B cell (primary cell): Measurements from ENCODE around the gene AUTS2. TPM values are rescaled to one million over a fixed set of nuclear protein-coding genes. Genes with fewer than 3 reads are reported as not detected.

ENCODE experiments used
- ATAC-seq: fragments of 200-7000 bp; cut with Tn5 transposase; one replicate; pipeline ENCODE4 v1.10.0; 2021; ENCODE audit warnings: low read depth, mild to moderate bottlenecking, moderate number of reproducible peaks, moderate library complexity
- CTCF ChIA-PET: fragments of 350-600 bp; sonication (Branson Sonifier 250); formaldehyde crosslinking; loops from one replicate; lab custom pipeline; 2021; ENCODE audit warnings: antibody characterized with exemption, inconsistent platforms; lab: Charles Lee
- POLR2A ChIA-PET: fragments of 350-600 bp; sonication (Branson Sonifier 250); formaldehyde crosslinking; loops from one replicate; lab custom pipeline; 2021; ENCODE audit warnings: antibody characterized with exemption; lab: Charles Lee
- DNase-seq: peaks from one replicate; pipeline ENCODE4 v3.0.0; 2013
- H2AFZ ChIP-seq: 2 replicates; pipeline ENCODE4 v1.6.1; 2012; ENCODE audit warnings: mild to moderate bottlenecking, low read depth, low read length; ENCODE audit not compliant: insufficient read depth, poor library complexity, severe bottlenecking
- H3K27ac ChIP-seq, 2 donors: 1 replicate in 1 of 2; 2 replicates in 1 of 2; pipeline ENCODE4 v1.5.1; 2012 to 2013; ENCODE audit warnings: low read length in 2 of 2, mild to moderate bottlenecking in 2 of 2, moderate library complexity in 1 of 2
- H3K27me3 ChIP-seq, 4 experiments: fragments of 200-600 bp in 1 of 4; sonication (generic) in 1 of 4; replicated peaks in 1 of 4; 1 replicate in 2 of 4; 2 replicates in 2 of 4; pipeline versions ENCODE4 v1.6.1 to v1.7.0; 2013 to 2016; ENCODE audit warnings: low read length in 3 of 4, mild to moderate bottlenecking in 2 of 4, mixed read lengths in 1 of 4, moderate library complexity in 1 of 4; ENCODE audit not compliant: insufficient read depth in 4 of 4, control insufficient read depth in 3 of 4; ENCODE audit errors: control extremely low read depth in 1 of 4
- H3K36me3 ChIP-seq, 2 experiments: replicated peaks in 1 of 2; 1 replicate in 1 of 2; 2 replicates in 1 of 2; pipeline versions ENCODE4 v1.6.1 to v1.7.1; 2013; ENCODE audit warnings: low read length in 1 of 2; ENCODE audit not compliant: insufficient read depth in 2 of 2, control insufficient read depth in 1 of 2; ENCODE audit errors: control extremely low read depth in 1 of 2, extremely low read depth in 1 of 2
- H3K4me1 ChIP-seq, 2 donors: fragments of 200-600 bp in 1 of 2; sonication (generic) in 1 of 2; 1 replicate in 1 of 2; 2 replicates in 1 of 2; pipeline versions ENCODE4 v1.5.1 to v1.6.1; 2013 to 2017; ENCODE audit warnings: low read length in 2 of 2; ENCODE audit not compliant: control insufficient read depth in 2 of 2, insufficient read depth in 2 of 2
- H3K4me2 ChIP-seq: replicated peaks from 2 replicates; pipeline ENCODE3; 2012; ENCODE audit warnings: mild to moderate bottlenecking, low read depth, low read length; ENCODE audit not compliant: poor library complexity, severe bottlenecking
- H3K4me3 ChIP-seq, 5 experiments: fragments of 200-600 bp in 1 of 5; sonication (generic) in 1 of 5; 1 replicate in 3 of 5; 2 replicates in 2 of 5; pipeline versions ENCODE4 v1.5.1 to v1.7.0; 2011 to 2016; ENCODE audit warnings: low read length in 4 of 5, mild to moderate bottlenecking in 4 of 5, low read depth in 2 of 5, control low read depth in 1 of 5, moderate library complexity in 1 of 5; ENCODE audit not compliant: insufficient read depth in 1 of 5; ENCODE audit errors: control extremely low read depth in 1 of 5, extremely low read depth in 1 of 5
- H3K79me2 ChIP-seq: fragments of 200-600 bp; sonication (generic); one replicate; pipeline ENCODE4 v1.6.0; 2016; ENCODE audit warnings: low read length; ENCODE audit not compliant: control insufficient read depth, insufficient read depth
- H3K9ac ChIP-seq: fragments of 200-600 bp; sonication (generic); 2 replicates; pipeline ENCODE4 v1.6.1; 2017; ENCODE audit warnings: mild to moderate bottlenecking, low read length, moderate library complexity
- H3K9me3 ChIP-seq, 3 donors: one replicate each; pipeline versions ENCODE4 v1.6.1 to v1.7.1; 2013; ENCODE audit warnings: low read length in 2 of 3; ENCODE audit not compliant: control insufficient read depth in 2 of 3, insufficient read depth in 1 of 3; ENCODE audit errors: control extremely low read depth in 1 of 3
- H4K20me1 ChIP-seq: 2 replicates; pipeline ENCODE4 v1.6.0; 2012; ENCODE audit warnings: mild to moderate bottlenecking, low read length; ENCODE audit not compliant: insufficient read depth, control insufficient read depth, poor library complexity, severe bottlenecking
- H3K27ac Mint-ChIP-seq: one replicate; pipeline ENCODE4 v1.8.0; 2021; ENCODE audit warnings: mixed read lengths
- H3K27me3 Mint-ChIP-seq: one replicate; pipeline ENCODE4 v1.8.0; 2021; ENCODE audit warnings: mixed read lengths
- H3K4me1 Mint-ChIP-seq: one replicate; pipeline ENCODE4 v1.8.0; 2021; ENCODE audit warnings: mixed read lengths
- H3K4me3 Mint-ChIP-seq: one replicate; pipeline ENCODE4 v1.8.0; 2021; ENCODE audit warnings: mixed read lengths
- H3K9me3 Mint-ChIP-seq: one replicate; pipeline ENCODE4 v1.8.0; 2022; ENCODE audit warnings: mixed read lengths; ENCODE audit not compliant: insufficient read depth
- CTCF ChIP-seq: fragments of 200-600 bp; IDR thresholded peaks from one replicate; pipeline ENCODE4 v1.8.0; 2022; ENCODE audit warnings: antibody characterized with exemption, mild to moderate bottlenecking
- EZH2 ChIP-seq: IDR thresholded peaks from 2 replicates; pipeline ENCODE4 v1.6.1; 2012; ENCODE audit warnings: borderline replicate concordance, low read depth, mild to moderate bottlenecking, moderate library complexity, low read length; ENCODE audit not compliant: insufficient read depth, poor library complexity, severe bottlenecking
- intact Hi-C: fragments of 100-400 bp; cut with micrococcal nuclease; formaldehyde crosslinking; loops from one replicate; pipeline ENCODE4 v1.10.0; 2022
- polyA plus RNA-seq: library from polyadenylated mRNA; depleted of rRNA; stranded (reverse); fragments of >200 nt; gene quantifications from 2 replicates; pipeline ENCODE4 v1.2.3, GENCODE V29; 2012
- total RNA-seq, 2 donors: library from RNA; stranded (reverse); fragments of 120-200 nt in 1 of 2; gene quantifications; 1 replicate in 1 of 2; 2 replicates in 1 of 2; pipeline versions ENCODE4 v1.2.3 to v1.2.4, GENCODE V29; 2013 to 2022

Gene AUTS2
- total and polyA plus RNA-seq, 2 donors (not counting 1 experiment from before 2014, with no cell fraction given): 22.3 to 35.0 TPM

GRCh38 chr7:70032649-70033048, 434.4 kb downstream of the AUTS2 start:
- Histone ChIP-seq H4K20me1 (peaks cover 8% of the 10 kb centered on the region), H3K36me3 (no peaks in the 10 kb centered on the region), H2AFZ (no peak overlapping the region), H3K9me3 (peaks cover 0 to 4% (median 2%) of the 10 kb centered on the region in 3 donors), H3K4me3 (no peak overlapping the region), H3K4me2 (no peak overlapping the region), H3K9ac (no peak overlapping the region), H3K27ac (no peak overlapping the region), H3K27me3 (no peaks in the 10 kb centered on the region), H3K79me2 (peaks cover 19% of the 10 kb centered on the region), H3K4me1 (peaks cover 10 to 16% of the 10 kb centered on the region in 2 donors)
- TF ChIP-seq EZH2: no peak
- no peak for TF ChIP-seq CTCF
- Mint-ChIP-seq H3K4me1 (peaks cover 22% of the 10 kb centered on the region), H3K9me3 (peaks cover 3% of the 10 kb centered on the region), H3K27ac (no peak overlapping the region), H3K27me3 (no peaks in the 10 kb centered on the region), H3K4me3 (no peak overlapping the region)
- ATAC-seq (no peak), DNase-seq (no peak)
- CTCF ChIA-PET: interaction anchor here (0.8 kb wide), 1 partner anchor 867 kb away, joined by 6 read pairs; no protein-coding TSS in a partner anchor
- POLR2A ChIA-PET: no interaction called here
- intact Hi-C loops: no loop called here

GRCh38 chr7:70033226-70033625, 435.0 kb downstream of the AUTS2 start:
- intact Hi-C loops: no loop called here
- no peak overlapping the region for H3K4me3 ChIP-seq
- Mint-ChIP-seq H3K4me1 (peaks cover 19% of the 10 kb centered on the region), H3K9me3 (peaks cover 3% of the 10 kb centered on the region), H3K27ac (no peak overlapping the region), H3K27me3 (no peaks in the 10 kb centered on the region), H3K4me3 (no peak overlapping the region)
- no peak overlapping the region for H3K27ac ChIP-seq
- ChIA-PET CTCF (interaction anchor here (0.7 to 0.8 kb wide), 2 partner anchors 665 to 868 kb away, joined by 3 to 6 read pairs; no protein-coding TSS in a partner anchor), POLR2A (no interaction called here)
- peaks cover 5% of the 10 kb centered on the region for H4K20me1 ChIP-seq
- no peaks in the 10 kb centered on the region for H3K36me3 ChIP-seq
- ATAC-seq (no peak), DNase-seq (no peak)
- H3K27me3 ChIP-seq: no peaks in the 10 kb centered on the region
- H2AFZ ChIP-seq: no peak overlapping the region
- no peak overlapping the region for H3K9ac ChIP-seq
- H3K9me3 ChIP-seq: peaks cover 0 to 4% (median 2%) of the 10 kb centered on the region in 3 donors
- peaks cover 4 to 10% of the 10 kb centered on the region in 2 donors for H3K4me1 ChIP-seq
- no peak overlapping the region for H3K4me2 ChIP-seq
- TF ChIP-seq EZH2: no peak
- H3K79me2 ChIP-seq: peaks cover 13% of the 10 kb centered on the region
